ENCODE measurements around the gene CADPS.

Gene CADPS

GRCh38 chr3:62501289-62501668 is 373.9 kb downstream of the CADPS start:
- no peak for DNase-seq (ENCODE audit: low read depth)

- DNase-seq (ENCODE audit: low read depth), result no peak
Measured at GRCh38 chr3:62500556-62501288, 374.5 kb downstream of the CADPS start.

GRCh38 chr3:62497156-62497555 is 378.1 kb downstream of the CADPS start:
- DNase-seq (ENCODE audit: low read depth), result no peak

GRCh38 chr3:62496503-62496902 is 378.7 kb downstream of the CADPS start:
- no peak for DNase-seq (ENCODE audit: low read depth)

GRCh38 chr3:62493109-62493801 is 382.0 kb downstream of the CADPS start:
- no peak for DNase-seq (ENCODE audit: low read depth)

GRCh38 chr3:62482961-62483360 is 392.3 kb downstream of the CADPS start:
- no peak for DNase-seq (ENCODE audit: low read depth)

- no peak for DNase-seq (ENCODE audit: low read depth)
Measured at GRCh38 chr3:62481962-62482361, 393.3 kb downstream of the CADPS start.

- DNase-seq (ENCODE audit: low read depth), result no peak
Measured at GRCh38 chr3:62480056-62480455, 395.2 kb downstream of the CADPS start.

- DNase-seq (ENCODE audit: low read depth), result no peak
Measured at GRCh38 chr3:62479326-62479725, 395.9 kb downstream of the CADPS start.

- DNase-seq (ENCODE audit: low read depth), result no peak
Measured at GRCh38 chr3:62475306-62475705, 399.9 kb downstream of the CADPS start.

GRCh38 chr3:62467966-62468722 is 407.1 kb downstream of the CADPS start:
- DNase-seq (ENCODE audit: low read depth), result no peak

- no peak for DNase-seq (ENCODE audit: low read depth)
Measured at GRCh38 chr3:62462788-62463187, 412.4 kb downstream of the CADPS start.

GRCh38 chr3:62462104-62462762 is 413.0 kb downstream of the CADPS start:
- no peak for DNase-seq (ENCODE audit: low read depth)

- no peak for DNase-seq (ENCODE audit: low read depth)
Measured at GRCh38 chr3:62454916-62455315, 420.3 kb downstream of the CADPS start.

- DNase-seq (ENCODE audit: low read depth), result no peak
Measured at GRCh38 chr3:62453448-62453847, 421.8 kb downstream of the CADPS start.

- DNase-seq (ENCODE audit: low read depth), result no peak
Measured at GRCh38 chr3:62451211-62451887, 423.9 kb downstream of the CADPS start.

- DNase-seq (ENCODE audit: low read depth), result no peak
Measured at GRCh38 chr3:62446337-62446940, 428.8 kb downstream of the CADPS start.

- DNase-seq (ENCODE audit: low read depth), result no peak
Measured at GRCh38 chr3:62445275-62445674, 429.9 kb downstream of the CADPS start.

- DNase-seq (ENCODE audit: low read depth), result no peak
Measured at GRCh38 chr3:62439978-62440377, 435.2 kb downstream of the CADPS start.

- DNase-seq (ENCODE audit: low read depth), result no peak
Measured at GRCh38 chr3:62439176-62439813, 435.9 kb downstream of the CADPS start.

- DNase-seq (ENCODE audit: low read depth), result no peak
Measured at GRCh38 chr3:62436785-62437184, 438.4 kb downstream of the CADPS start.

Measured in HS-27A (cell line).